Cardiac muscle cell (in vitro differentiated cells and primary cell): Measurements from ENCODE around the gene ANKRD17. TPM values are rescaled to one million over a fixed set of nuclear protein-coding genes. Genes with fewer than 3 reads are reported as not detected.

Source experiments
- DNase-seq, 2 donors: peaks; one replicate each; pipeline versions ENCODE4 v3.0.0 to v3.0.0-alpha.2; 2010 to 2017; ENCODE audit warnings: low read depth in 1 of 2, low spot score in 1 of 2
- H3K27ac ChIP-seq: fragments of 200-600 bp; sonication (generic); 2 replicates; pipeline ENCODE4 v1.5.1; 2016
- H3K27me3 ChIP-seq: fragments of 200-600 bp; sonication (generic); 2 replicates; pipeline ENCODE4 v1.6.0; 2016; ENCODE audit warnings: control low read depth
- H3K36me3 ChIP-seq: fragments of 200-600 bp; sonication (generic); 2 replicates; pipeline ENCODE4 v1.5.1; 2016; ENCODE audit warnings: control low read depth
- H3K4me1 ChIP-seq: fragments of 200-600 bp; sonication (generic); 2 replicates; pipeline ENCODE4 v1.8.1; 2017; ENCODE audit warnings: low read depth, mild to moderate bottlenecking, mixed run types
- H3K4me3 ChIP-seq: fragments of 200-600 bp; sonication (generic); 2 replicates; pipeline ENCODE4 v1.5.1; 2016; ENCODE audit warnings: mild to moderate bottlenecking
- H3K9me3 ChIP-seq: fragments of 200-600 bp; sonication (generic); 2 replicates; pipeline ENCODE4 v1.5.1; 2017; ENCODE audit warnings: low read depth, mild to moderate bottlenecking, control low read depth
- polyA plus RNA-seq: library from polyadenylated mRNA; unstranded; fragments of >200 nt; fragmentation: Nextera tagmentation; extraction: Ambion mirVana; gene quantifications from 2 replicates; pipeline ENCODE4 v1.2.1, GENCODE V29; 2016
- total RNA-seq: library from RNA; depleted of rRNA; stranded (reverse); fragments of >200 nt; gene quantifications from 2 replicates; pipeline ENCODE4 v1.2.3, GENCODE V29; 2016
- TF ChIP-seq, protein P1 (sequence below): IDR thresholded peaks from 2 replicates; pipeline ENCODE4 v1.5.1; 2012; ENCODE audit warnings: low read depth, mild to moderate bottlenecking, low read length

Gene ANKRD17
- total and polyA plus RNA-seq, 2 experiments from 2014 or later = 38.9 to 60.1 TPM

DNA sequence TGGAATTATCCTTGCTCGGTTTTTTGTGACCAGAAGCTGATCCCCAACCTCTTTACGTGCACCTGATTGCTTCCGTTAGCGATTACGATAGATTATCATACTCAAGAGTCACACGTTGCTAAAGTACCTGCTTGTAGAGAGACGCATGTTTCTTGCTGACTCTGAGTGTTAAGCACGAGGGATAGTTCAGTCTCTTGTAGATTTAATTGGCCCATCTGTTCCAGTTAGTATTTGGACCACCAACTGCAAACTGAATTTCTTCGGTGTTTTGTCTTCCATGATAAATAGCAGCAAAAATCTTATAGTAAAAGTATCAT lies 188.6 kb downstream of the ANKRD17 start:
- H3K27ac ChIP-seq = peak overlapping the region; percentile 97
- TF ChIP-seq, protein P1, sequence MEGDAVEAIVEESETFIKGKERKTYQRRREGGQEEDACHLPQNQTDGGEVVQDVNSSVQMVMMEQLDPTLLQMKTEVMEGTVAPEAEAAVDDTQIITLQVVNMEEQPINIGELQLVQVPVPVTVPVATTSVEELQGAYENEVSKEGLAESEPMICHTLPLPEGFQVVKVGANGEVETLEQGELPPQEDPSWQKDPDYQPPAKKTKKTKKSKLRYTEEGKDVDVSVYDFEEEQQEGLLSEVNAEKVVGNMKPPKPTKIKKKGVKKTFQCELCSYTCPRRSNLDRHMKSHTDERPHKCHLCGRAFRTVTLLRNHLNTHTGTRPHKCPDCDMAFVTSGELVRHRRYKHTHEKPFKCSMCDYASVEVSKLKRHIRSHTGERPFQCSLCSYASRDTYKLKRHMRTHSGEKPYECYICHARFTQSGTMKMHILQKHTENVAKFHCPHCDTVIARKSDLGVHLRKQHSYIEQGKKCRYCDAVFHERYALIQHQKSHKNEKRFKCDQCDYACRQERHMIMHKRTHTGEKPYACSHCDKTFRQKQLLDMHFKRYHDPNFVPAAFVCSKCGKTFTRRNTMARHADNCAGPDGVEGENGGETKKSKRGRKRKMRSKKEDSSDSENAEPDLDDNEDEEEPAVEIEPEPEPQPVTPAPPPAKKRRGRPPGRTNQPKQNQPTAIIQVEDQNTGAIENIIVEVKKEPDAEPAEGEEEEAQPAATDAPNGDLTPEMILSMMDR = no peak
- H3K4me3 ChIP-seq = peak overlapping the region; percentile 64

DNA sequence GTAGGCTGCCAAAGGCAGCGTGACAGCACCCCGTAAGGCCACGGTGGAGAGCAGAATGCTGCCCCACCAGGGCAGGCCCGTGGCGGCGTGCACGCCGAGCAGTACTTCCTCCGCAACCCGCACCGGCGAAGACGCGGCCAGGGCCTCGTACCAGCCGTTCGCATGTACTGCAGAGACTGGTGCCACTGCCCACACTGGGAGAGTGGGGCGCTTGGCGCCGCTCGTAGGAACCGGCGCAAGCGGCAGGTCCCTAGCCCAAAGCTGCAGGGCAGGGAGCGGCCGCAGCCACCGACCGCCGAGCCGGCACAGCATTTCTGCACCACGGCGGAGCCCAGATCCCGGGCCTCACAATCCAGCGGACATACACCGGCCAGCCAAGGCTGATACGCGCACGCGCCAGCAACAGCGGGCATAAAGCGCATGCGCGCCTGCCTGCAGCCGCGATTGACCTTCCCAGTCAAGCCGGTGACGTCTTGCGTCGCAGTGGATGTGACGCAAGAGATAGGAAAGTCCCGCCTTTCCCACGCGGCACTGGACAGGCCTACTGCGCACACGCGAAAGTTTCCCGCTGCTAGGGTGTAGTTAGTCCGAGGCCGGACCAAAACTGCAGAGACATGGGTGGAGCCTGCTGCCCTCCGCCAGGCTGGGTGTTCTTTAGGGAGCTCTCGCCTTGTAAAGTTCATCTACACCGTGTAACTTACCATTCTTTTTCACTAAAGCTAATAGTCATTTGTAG lies 189.1 kb downstream of the ANKRD17 start, which contains the start of gene COX18:
Gene COX18 (minus strand): TSS at position 379 of the 736 bp plus-strand sequence. CDS start 67 bp downstream, at position 312.
- DNase-seq = peak; percentile 99

More for the DNA sequence above, 188.6 kb downstream of the ANKRD17 start:
- Histone ChIP-seq H3K4me1 (peaks cover 25% of the 10 kb centered on the region), H3K36me3 (peaks cover 19% of the 10 kb centered on the region), H3K9me3 (no peaks in the 10 kb centered on the region), H3K27me3 (no peaks in the 10 kb centered on the region)
- DNase-seq = no peak

DNA sequence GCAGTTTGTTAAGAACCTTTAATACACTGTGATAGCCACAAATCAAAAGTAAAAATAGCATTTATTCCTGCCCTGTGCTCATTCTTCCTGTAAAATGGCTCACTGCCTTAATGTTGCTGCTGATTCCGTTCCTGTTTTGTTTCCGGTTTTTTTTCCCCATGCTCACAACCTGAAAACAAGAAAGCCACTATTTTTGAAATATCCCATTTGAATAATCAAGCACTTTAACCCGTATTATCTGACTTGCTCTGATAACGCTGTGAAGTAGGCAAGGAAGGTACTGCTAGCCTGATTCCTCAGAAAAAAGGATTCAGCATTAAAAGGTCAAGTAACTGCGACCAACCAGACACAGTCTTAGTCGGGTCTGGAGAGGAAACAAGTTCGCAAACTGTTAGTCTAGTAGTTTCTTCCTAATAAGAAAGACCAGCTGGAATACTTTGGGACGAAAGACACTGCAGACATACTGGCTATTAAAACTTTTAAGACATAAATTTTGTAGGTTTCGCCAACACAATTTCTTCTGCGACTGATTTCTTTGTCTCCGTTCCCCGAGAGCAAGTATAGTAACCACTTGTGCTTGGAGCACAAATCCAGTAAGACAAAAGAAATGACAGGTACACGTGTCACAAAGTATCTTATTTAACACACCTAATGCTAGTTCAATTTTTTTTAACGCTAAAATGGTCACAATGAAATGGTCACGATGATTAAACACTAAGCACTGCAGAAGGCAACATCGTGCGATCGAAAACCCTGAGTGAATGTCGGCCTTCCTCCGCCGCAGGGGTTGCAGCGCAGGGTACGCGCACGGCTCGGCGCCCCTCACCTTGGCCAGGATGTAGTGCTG lies 189.9 kb downstream of the ANKRD17 start:
- Histone ChIP-seq H3K4me1 (peaks cover 28% of the 10 kb centered on the region), H3K27ac (peak overlapping the region; percentile 97), H3K4me3 (peak overlapping the region; percentile 64), H3K36me3 (peaks cover 8% of the 10 kb centered on the region), H3K9me3 (no peaks in the 10 kb centered on the region), H3K27me3 (no peaks in the 10 kb centered on the region)
- DNase-seq = peak; percentile 23 to 44
- TF ChIP-seq, protein P1 = no peak

More for the DNA sequence above, 189.1 kb downstream of the ANKRD17 start, which contains the start of gene COX18:
- no peaks in the 10 kb centered on the region for H3K9me3 ChIP-seq
- no peaks in the 10 kb centered on the region for H3K27me3 ChIP-seq
- H3K4me1 ChIP-seq = peaks cover 28% of the 10 kb centered on the region
- H3K4me3 ChIP-seq = peak within 1 kb of the TSS; percentile 64
- peak within 1 kb of the TSS; percentile 97 for H3K27ac ChIP-seq
- TF ChIP-seq, protein P1 = no peak
- peaks cover 14% of the 10 kb centered on the region for H3K36me3 ChIP-seq

DNA sequence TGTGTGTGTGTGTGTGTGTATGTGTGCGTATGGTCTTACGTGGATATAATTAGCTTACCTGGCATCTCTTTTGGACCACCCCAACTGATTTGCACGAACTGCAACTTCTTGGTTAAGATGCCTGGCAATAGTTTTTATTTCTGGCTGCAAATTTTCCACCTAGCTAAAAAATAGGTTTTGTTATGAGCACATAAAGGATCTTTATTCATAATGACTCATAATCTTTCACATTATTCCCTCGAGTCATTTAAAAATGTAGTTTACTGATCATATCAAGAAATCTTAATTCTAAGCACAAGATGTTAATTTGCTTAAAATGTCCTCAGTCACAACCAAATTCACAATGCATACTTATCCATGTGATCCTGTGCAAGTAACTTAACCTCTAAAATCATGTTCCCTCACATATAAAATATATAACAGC lies 190.6 kb downstream of the ANKRD17 start:
- peaks cover 28% of the 10 kb centered on the region for H3K4me1 ChIP-seq
- H3K27ac ChIP-seq = peak overlapping the region; percentile 97
- H3K4me3 ChIP-seq = peak overlapping the region; percentile 64
- DNase-seq = peak in 1 of 2 donors; percentile 14
- TF ChIP-seq, protein P1 = no peak
- H3K36me3 ChIP-seq = peaks cover 6% of the 10 kb centered on the region
- no peaks in the 10 kb centered on the region for H3K27me3 ChIP-seq
- no peaks in the 10 kb centered on the region for H3K9me3 ChIP-seq

DNA sequence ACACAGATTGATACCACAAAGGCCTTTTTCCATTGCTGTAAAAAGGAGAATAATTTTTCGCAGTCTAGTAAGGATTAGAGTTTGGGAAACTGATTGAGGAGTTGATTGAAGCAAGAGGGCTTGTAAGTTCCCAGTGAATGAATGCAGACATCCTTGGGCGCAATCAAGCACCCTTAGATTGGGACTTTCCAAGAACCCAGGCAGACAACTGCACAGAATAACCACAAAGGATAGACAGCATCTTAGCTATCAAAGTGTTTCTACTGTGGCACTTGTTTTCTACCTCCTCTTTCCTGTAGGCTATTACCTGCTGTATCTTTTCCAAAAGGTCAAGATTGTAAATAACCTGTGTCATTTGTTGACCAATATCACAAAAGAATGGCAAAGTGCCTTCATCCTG lies 191.7 kb downstream of the ANKRD17 start:
- no peak overlapping the region for H3K4me3 ChIP-seq
- H3K9me3 ChIP-seq = no peaks in the 10 kb centered on the region
- H3K4me1 ChIP-seq = peaks cover 28% of the 10 kb centered on the region
- TF ChIP-seq, protein P1 = no peak
- no peak overlapping the region for H3K27ac ChIP-seq
- H3K27me3 ChIP-seq = no peaks in the 10 kb centered on the region
- H3K36me3 ChIP-seq = peaks cover 6% of the 10 kb centered on the region
- DNase-seq = no peak
